Measurements from ENCODE around the gene SIGLEC7. TPM values are rescaled to one million over a fixed set of nuclear protein-coding genes. Genes with fewer than 3 reads are reported as not detected.

The SIGLEC7 gene
- total RNA-seq, 2 donors from 2014 or later: 0.42 TPM; not detected in 1

DNA sequence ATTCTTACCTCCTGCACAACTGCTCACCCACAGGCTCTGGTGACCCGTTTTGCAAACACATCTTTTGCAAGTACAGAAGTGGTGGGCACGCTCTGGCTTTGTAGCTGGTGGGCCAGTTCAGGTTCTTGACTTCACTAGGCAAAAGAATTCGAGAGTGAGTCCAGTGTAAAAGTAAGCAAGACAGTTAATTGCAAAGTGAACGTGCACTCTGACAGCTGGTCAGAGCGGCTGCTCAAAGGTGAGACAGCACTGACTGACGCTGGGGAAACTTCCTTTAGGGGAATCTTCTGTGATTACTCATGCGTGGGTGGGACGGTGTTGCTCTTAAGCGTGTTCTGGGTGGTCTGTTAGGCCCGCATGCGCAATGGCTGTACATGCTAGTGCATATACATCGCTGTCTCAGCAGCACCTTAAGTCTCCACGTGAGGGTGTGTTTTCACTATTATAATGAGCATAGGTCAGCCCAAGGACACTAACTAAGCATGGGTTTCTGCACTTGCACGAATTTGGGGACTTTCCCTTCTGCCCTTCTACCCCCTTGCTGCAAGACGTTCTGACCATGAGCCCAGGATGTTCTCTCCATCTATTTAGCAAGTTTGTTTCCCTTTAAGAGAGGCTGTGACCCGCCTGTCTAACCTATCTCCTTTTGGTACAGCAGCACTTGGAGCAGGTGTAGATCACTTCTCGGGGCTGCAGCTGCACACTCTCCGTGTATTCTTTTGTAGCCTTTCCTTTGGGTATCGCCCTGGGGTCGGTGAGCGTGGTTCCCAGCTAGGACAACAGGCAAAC lies 52.6 kb downstream of the SIGLEC7 start:
- Mint-ChIP-seq H3K27ac (no peak overlapping the region), H3K4me1 (peaks cover 4% of the 10 kb centered on the region), H3K4me3 (no peak overlapping the region), H3K27me3 (peaks cover 31% of the 10 kb centered on the region), H3K36me3 (ENCODE audit: low read depth) (no peaks in the 10 kb centered on the region)
- H3K9me3 ChIP-seq (ENCODE audit: control insufficient read depth, low read length, poor library complexity, severe bottlenecking): no peaks in the 10 kb centered on the region
- no peak for DNase-seq
- ATAC-seq: peak; percentile 96

GRCh38 chr19:51195316-51195586 lies 53.1 kb downstream of the SIGLEC7 start:
- Mint-ChIP-seq H3K36me3 (ENCODE audit: low read depth) (no peaks in the 10 kb centered on the region), H3K27me3 (peaks cover 34% of the 10 kb centered on the region), H3K4me3 (no peak overlapping the region), H3K4me1 (peaks cover 4% of the 10 kb centered on the region), H3K27ac (no peak overlapping the region)
- ATAC-seq (no peak), DNase-seq (no peak)
- no peaks in the 10 kb centered on the region for H3K9me3 ChIP-seq (ENCODE audit: control insufficient read depth, low read length, poor library complexity, severe bottlenecking)

GRCh38 chr19:51195616-51196015 lies 53.5 kb downstream of the SIGLEC7 start:
- H3K27ac Mint-ChIP-seq: no peak overlapping the region

DNA sequence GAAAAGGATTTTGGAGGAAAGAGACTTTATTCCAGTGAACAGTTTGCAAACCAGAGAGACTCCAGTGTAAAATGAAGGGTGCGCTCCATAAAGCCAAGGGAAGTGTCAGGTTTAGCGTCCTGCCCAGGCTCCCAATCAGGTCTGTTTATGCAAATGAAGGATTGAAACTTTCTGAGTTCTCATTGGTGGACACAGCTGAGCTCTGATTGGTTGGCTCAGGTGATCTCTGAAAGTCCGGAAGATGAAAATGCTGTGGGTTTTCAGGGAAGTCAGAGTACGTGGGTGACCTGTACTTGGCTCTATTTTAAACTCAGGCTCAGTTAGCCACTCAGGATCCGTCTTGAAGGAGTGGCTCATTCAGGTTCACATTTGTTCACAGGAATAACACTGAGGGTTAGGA lies 54.1 kb downstream of the SIGLEC7 start:
- DNase-seq (no peak), ATAC-seq (no peak)
- Mint-ChIP-seq H3K36me3 (ENCODE audit: low read depth) (peaks cover 3% of the 10 kb centered on the region), H3K4me3 (no peak overlapping the region), H3K27me3 (peaks cover 38% of the 10 kb centered on the region), H3K4me1 (peaks cover 4% of the 10 kb centered on the region), H3K27ac (no peak overlapping the region)
- H3K9me3 ChIP-seq (ENCODE audit: control insufficient read depth, low read length, poor library complexity, severe bottlenecking): no peaks in the 10 kb centered on the region

More at GRCh38 chr19:51195616-51196015, 53.5 kb downstream of the SIGLEC7 start:
- no peak overlapping the region for H3K4me3 Mint-ChIP-seq
- ATAC-seq (no peak), DNase-seq (no peak)
- H3K36me3 Mint-ChIP-seq (ENCODE audit: low read depth): peaks cover 2% of the 10 kb centered on the region
- peaks cover 37% of the 10 kb centered on the region for H3K27me3 Mint-ChIP-seq
- no peaks in the 10 kb centered on the region for H3K9me3 ChIP-seq (ENCODE audit: control insufficient read depth, low read length, poor library complexity, severe bottlenecking)
- H3K4me1 Mint-ChIP-seq: peaks cover 4% of the 10 kb centered on the region

DNA sequence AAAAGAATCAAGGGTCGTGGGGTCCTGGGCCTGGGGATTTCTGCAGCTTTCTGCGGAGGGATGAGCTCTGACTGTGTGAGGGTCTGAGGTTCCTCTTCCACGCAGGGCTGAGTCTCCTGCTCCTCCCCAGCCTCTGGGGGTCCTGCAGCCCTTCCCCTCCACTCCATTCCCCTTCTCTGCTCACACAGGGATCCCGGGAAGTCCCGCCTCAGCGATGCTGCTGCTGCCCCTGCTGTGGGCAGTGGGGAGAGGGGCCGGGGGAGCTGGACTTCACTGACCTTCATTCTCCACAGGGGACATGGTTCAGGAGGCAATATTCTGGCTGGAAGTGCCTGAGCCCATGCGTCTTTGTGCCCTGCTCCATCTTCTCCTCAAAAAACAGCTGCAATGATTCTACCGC lies 56.5 kb downstream of the SIGLEC7 start:
- DNase-seq (no peak), ATAC-seq (no peak)
- no peaks in the 10 kb centered on the region for H3K9me3 ChIP-seq (ENCODE audit: control insufficient read depth, low read length, poor library complexity, severe bottlenecking)
- Mint-ChIP-seq H3K36me3 (ENCODE audit: low read depth) (peaks cover 3% of the 10 kb centered on the region), H3K4me3 (no peak overlapping the region), H3K4me1 (peaks cover 4% of the 10 kb centered on the region), H3K27me3 (peaks cover 44% of the 10 kb centered on the region), H3K27ac (no peak overlapping the region)

- ATAC-seq (no peak), DNase-seq (no peak)
- peaks cover 2% of the 10 kb centered on the region for H3K4me1 Mint-ChIP-seq
- peaks cover 3% of the 10 kb centered on the region for H3K36me3 Mint-ChIP-seq (ENCODE audit: low read depth)
- no peak overlapping the region for H3K27ac Mint-ChIP-seq
- no peaks in the 10 kb centered on the region for H3K9me3 ChIP-seq (ENCODE audit: control insufficient read depth, low read length, poor library complexity, severe bottlenecking)
- peaks cover 47% of the 10 kb centered on the region for H3K27me3 Mint-ChIP-seq
- no peak overlapping the region for H3K4me3 Mint-ChIP-seq
Measured at GRCh38 chr19:51200071-51200666, 58.1 kb downstream of the SIGLEC7 start.

GRCh38 chr19:51201712-51202111 lies 59.6 kb downstream of the SIGLEC7 start:
- Mint-ChIP-seq H3K36me3 (ENCODE audit: low read depth) (peaks cover 3% of the 10 kb centered on the region), H3K27ac (no peak overlapping the region), H3K4me1 (peaks cover 2% of the 10 kb centered on the region), H3K27me3 (peaks cover 45% of the 10 kb centered on the region), H3K4me3 (no peak overlapping the region)
- DNase-seq (no peak), ATAC-seq (no peak)
- no peaks in the 10 kb centered on the region for H3K9me3 ChIP-seq (ENCODE audit: control insufficient read depth, low read length, poor library complexity, severe bottlenecking)

Other genes starting within 250 kb of the SIGLEC7 start
- gene KLK4, start 230.9 kb upstream of the SIGLEC7 start, total RNA-seq: not detected
- gene KLK5, start 189.3 kb upstream of the SIGLEC7 start, total RNA-seq: not detected
- gene KLK6, start 172.7 kb upstream of the SIGLEC7 start, total RNA-seq: not detected
- gene KLK7, start 158.4 kb upstream of the SIGLEC7 start, total RNA-seq: not detected
- gene KLK8, start 140.7 kb upstream of the SIGLEC7 start, total RNA-seq: not detected
- not detected for gene KLK10, start 122.6 kb upstream of the SIGLEC7 start, total RNA-seq
- gene KLK11, start 115.7 kb upstream of the SIGLEC7 start, total RNA-seq: not detected
- gene KLK12, start 107.3 kb upstream of the SIGLEC7 start, total RNA-seq: not detected
- not detected for gene KLK13, start 77.2 kb upstream of the SIGLEC7 start, total RNA-seq
- gene KLK14, start 59.4 kb upstream of the SIGLEC7 start, total RNA-seq: under 1 TPM; 0.32 to 0.39 TPM
- gene CTU1, start 33.9 kb upstream of the SIGLEC7 start, total RNA-seq: 1 to 10 TPM; 4.1 to 4.6 TPM
- 1 to 10 TPM; 1.4 to 4.8 TPM for gene SIGLEC9, start 17.4 kb upstream of the SIGLEC7 start, total RNA-seq
- gene CD33, start 82.8 kb downstream of the SIGLEC7 start, total RNA-seq: 1 to 10 TPM; 2.4 to 3.0 TPM
- not detected for gene SIGLECL1, start 108.8 kb downstream of the SIGLEC7 start, total RNA-seq
- gene IGLON5, start 169.3 kb downstream of the SIGLEC7 start, total RNA-seq: not detected
- gene VSIG10L, start 199.8 kb downstream of the SIGLEC7 start, total RNA-seq: under 1 TPM in 1 of 2 donors, not detected in 1; 0.22 TPM
- gene ETFB, start 224.1 kb downstream of the SIGLEC7 start, total RNA-seq: 10 to 100 TPM; 35.6 to 36.1 TPM
- gene CLDND2, start 226.7 kb downstream of the SIGLEC7 start, total RNA-seq: under 1 TPM; 0.34 to 0.57 TPM
- gene NKG7, start 230.4 kb downstream of the SIGLEC7 start, total RNA-seq: 10 to 100 TPM; 10.7 to 13.0 TPM
- gene LIM2, start 245.7 kb downstream of the SIGLEC7 start, total RNA-seq: not detected
- not detected for gene C19orf84, start 248.3 kb downstream of the SIGLEC7 start, total RNA-seq